Measurements from ENCODE around the gene RNF19B.
"Not testable (repeated sequence)": the region's sequence is repeated elsewhere in the genome, so short reads cannot be mapped to it uniquely, and the experiment has no call there.

Gene RNF19B

GRCh38 chr1:33002006-33002405 is 37.4 kb upstream of the RNF19B start:
- no peak overlapping the region for H3K4me3 ChIP-seq (replicated peaks; ENCODE audit: low read depth, low read length)
- DNase-seq (ENCODE audit: extremely low read depth, low read depth), result no peak
- TF ChIP-seq, protein P1, sequence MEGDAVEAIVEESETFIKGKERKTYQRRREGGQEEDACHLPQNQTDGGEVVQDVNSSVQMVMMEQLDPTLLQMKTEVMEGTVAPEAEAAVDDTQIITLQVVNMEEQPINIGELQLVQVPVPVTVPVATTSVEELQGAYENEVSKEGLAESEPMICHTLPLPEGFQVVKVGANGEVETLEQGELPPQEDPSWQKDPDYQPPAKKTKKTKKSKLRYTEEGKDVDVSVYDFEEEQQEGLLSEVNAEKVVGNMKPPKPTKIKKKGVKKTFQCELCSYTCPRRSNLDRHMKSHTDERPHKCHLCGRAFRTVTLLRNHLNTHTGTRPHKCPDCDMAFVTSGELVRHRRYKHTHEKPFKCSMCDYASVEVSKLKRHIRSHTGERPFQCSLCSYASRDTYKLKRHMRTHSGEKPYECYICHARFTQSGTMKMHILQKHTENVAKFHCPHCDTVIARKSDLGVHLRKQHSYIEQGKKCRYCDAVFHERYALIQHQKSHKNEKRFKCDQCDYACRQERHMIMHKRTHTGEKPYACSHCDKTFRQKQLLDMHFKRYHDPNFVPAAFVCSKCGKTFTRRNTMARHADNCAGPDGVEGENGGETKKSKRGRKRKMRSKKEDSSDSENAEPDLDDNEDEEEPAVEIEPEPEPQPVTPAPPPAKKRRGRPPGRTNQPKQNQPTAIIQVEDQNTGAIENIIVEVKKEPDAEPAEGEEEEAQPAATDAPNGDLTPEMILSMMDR (IDR thresholded peaks at IDR 0.05; ENCODE audit: low read depth, low read length, missing control alignments), result no peak

DNA sequence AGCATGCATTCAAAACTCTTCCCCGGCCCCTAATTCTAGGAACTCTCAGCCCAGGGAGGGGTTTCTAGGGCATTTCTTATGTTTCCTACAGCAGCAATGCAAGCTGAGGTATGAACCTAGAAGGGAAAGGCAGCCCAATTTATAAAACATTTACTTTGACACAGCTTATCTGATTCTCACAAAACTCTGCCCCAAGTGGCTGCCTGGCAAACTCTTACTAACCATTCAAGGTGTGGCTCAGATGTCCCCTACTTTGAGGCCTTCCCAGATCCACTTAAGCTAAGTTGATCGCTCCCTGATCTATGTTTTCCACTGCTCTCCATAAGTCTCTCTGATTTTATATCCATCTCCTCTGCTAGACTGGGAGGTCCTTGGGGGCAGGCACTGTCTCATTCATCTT is 36.7 kb upstream of the RNF19B start:
- no peak for DNase-seq (ENCODE audit: extremely low read depth, low read depth)
- TF ChIP-seq, protein P1 (IDR thresholded peaks at IDR 0.05; ENCODE audit: low read depth, low read length, missing control alignments), result peak; percentile 15
- H3K4me3 ChIP-seq (replicated peaks; ENCODE audit: low read depth, low read length), result no peak overlapping the region

GRCh38 chr1:33000427-33001026 is 35.9 kb upstream of the RNF19B start:
- H3K4me3 ChIP-seq (replicated peaks; ENCODE audit: low read depth, low read length), result no peak overlapping the region
- TF ChIP-seq, protein P1 (IDR thresholded peaks at IDR 0.05; ENCODE audit: low read depth, low read length, missing control alignments), result no peak
- no peak for DNase-seq (ENCODE audit: extremely low read depth, low read depth)

- TF ChIP-seq, protein P1 (IDR thresholded peaks at IDR 0.05; ENCODE audit: low read depth, low read length, missing control alignments), result no peak
- DNase-seq (ENCODE audit: extremely low read depth, low read depth), result no peak
- H3K4me3 ChIP-seq (replicated peaks; ENCODE audit: low read depth, low read length), result no peak overlapping the region
Observed at GRCh38 chr1:32998997-32999396, 34.4 kb upstream of the RNF19B start.

DNA sequence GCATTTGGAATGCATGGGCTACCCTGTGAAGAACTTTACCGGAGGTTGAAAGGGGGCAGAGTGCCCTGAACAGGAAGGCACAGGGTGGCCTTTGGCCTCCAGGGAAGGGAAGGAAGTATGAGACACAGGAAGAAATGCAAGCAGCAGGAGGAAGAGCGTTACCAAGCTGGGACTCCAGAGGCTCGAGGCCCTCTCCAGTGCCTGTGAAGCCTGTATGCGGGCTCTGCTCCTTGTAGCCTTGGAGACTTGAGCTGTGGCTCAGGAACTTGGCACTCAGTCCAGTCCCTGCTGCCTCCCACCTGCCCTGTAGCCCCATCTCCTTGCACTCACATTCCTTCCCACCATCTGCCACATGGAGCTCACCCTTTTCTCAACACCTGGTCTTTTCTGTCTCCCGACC is 33.5 kb upstream of the RNF19B start:
- TF ChIP-seq, protein P1 (IDR thresholded peaks at IDR 0.05; ENCODE audit: low read depth, low read length, missing control alignments), result no peak
- DNase-seq (ENCODE audit: extremely low read depth, low read depth), result no peak

DNA sequence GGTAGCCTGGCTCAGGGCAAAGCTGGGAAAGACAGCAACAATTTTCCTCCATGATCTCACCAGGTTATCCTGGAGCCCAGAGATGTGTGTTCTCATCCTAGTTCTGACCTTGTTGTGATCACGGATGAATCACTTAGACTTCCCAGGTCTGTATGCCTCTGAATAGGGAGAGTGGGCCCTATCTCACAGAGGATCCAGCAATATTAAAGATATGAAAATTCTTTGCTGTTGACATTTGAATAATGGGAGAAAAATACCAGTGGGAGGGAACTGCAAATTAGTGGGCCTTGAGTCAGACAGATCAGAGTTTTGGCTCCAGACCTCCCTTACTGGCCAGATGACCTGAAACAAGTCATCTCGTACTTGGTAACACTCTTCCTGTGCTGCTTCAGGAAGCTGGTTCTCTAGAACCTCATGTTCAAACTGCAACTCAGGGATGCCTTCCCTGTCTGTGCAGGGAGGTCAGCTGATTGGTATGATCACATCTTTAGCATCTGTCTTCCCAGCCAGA is 32.8 kb upstream of the RNF19B start:
- DNase-seq (ENCODE audit: extremely low read depth, low read depth), result no peak
- H3K4me3 ChIP-seq (replicated peaks; ENCODE audit: low read depth, low read length), result no peak overlapping the region
- TF ChIP-seq, protein P1 (IDR thresholded peaks at IDR 0.05; ENCODE audit: low read depth, low read length, missing control alignments), result no peak

More for the DNA sequence above, 33.5 kb upstream of the RNF19B start:
- no peak overlapping the region for H3K4me3 ChIP-seq (replicated peaks; ENCODE audit: low read depth, low read length)

- H3K4me3 ChIP-seq (replicated peaks; ENCODE audit: low read depth, low read length); DNase-seq (ENCODE audit: extremely low read depth, low read depth): not testable (repeated sequence)
Observed at GRCh38 chr1:32993324-32993636, 28.7 kb upstream of the RNF19B start.
